A549 (cell line): ENCODE data around the gene SLC1A3.

Source experiments
- CTCF ChIP-seq: fragments of >200 bp; sonication (Bioruptor Twin); formaldehyde crosslinking; IDR thresholded peaks from 3 replicates; pipeline ENCODE4 v1.5.1; 2016
- KDM5A ChIP-seq: fragments of 200-600 bp; sonication (generic); IDR thresholded peaks from 2 replicates; pipeline ENCODE4 v1.6.1; 2016; ENCODE audit warnings: antibody characterized with exemption, mild to moderate bottlenecking
- POLR2A ChIP-seq: IDR thresholded peaks from 2 replicates; pipeline ENCODE4 v1.6.1; 2012; ENCODE audit warnings: mild to moderate bottlenecking, low read length
- RAD21 ChIP-seq, 2 experiments: fragments of >200 bp in 1 of 2; sonication (Bioruptor Twin) in 1 of 2; formaldehyde crosslinking in 1 of 2; IDR thresholded peaks in 1 of 2; conservative IDR thresholded peaks in 1 of 2; 2 replicates in 1 of 2; 3 replicates in 1 of 2; pipeline ENCODE4 v1.6.1; 2012 to 2018; ENCODE audit warnings: inconsistent platforms in 1 of 2
- RCOR1 ChIP-seq: fragments of 150-350 bp; IDR thresholded peaks from 2 replicates; pipeline ENCODE4 v1.6.1; 2014; ENCODE audit warnings: antibody characterized with exemption, low read length, low read depth
- ZNF302 ChIP-seq: fragments of 250-450 bp; sonication (Bioruptor Pico); IDR thresholded peaks from 2 replicates; pipeline ENCODE4 v1.9.0; 2021; ENCODE audit warnings: inconsistent platforms, mild to moderate bottlenecking, moderate library complexity

DNA sequence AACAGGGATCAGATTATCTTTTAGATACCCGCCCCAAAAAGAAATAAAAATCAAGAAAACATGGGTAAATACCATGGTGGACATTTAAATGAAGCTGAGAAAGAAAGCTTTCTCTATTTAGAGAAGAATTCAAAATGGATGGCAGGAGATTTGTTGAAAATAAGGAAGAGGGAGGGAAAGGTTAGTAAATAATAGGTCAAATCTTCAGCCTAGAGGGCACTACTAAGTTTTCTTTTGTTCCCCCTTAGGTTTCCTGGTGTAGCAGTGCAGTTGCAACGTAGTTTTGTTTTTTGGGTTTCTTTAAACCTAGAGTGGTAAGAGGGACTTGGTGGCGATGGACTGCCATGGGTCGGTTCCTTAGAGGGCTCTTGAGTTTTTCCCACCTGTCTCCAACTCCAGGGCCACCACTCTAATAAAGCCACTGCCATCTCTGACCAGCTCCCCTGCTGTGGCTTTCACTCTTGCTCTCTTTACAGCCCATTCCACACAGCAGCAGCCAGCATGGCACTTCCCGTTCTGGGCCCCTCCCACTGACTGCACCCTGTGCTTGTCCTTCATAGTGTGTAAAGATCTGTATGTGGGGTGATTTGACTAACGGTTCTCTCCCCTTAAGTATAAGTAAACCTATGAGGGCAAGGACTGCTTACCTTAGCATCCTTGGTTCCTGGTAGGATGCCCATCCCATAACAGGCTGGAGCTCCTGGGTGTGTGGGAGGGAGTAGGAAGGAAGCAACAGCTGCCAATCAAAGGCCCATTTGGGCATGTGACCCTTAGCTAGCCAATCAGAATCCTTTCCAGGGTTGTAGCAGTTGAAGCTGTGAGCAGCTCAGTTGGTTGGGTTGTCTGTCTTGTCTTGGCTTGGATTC is 118.3 kb downstream of the SLC1A3 start:
- no peak for TF ChIP-seq CTCF
- TF ChIP-seq RAD21 (conservative IDR thresholded peaks at IDR 0.05 in 1 of 2, IDR thresholded peaks at IDR 0.05 in 1 of 2), result no peak
- no peak for TF ChIP-seq POLR2A
- no peak for TF ChIP-seq RCOR1
- no peak for TF ChIP-seq KDM5A
- no peak for TF ChIP-seq ZNF302 (CRISPR knock-in tag)
